NCI-H146 (cell line): ENCODE results near the gene HKDC1.
"Not testable (repeated sequence)": the region's sequence is repeated elsewhere in the genome, so short reads cannot be mapped to it uniquely, and the experiment has no call there.

ENCODE experiments used
- DNase-seq: peaks from one replicate; lab custom pipeline; 2025; lab: John Stamatoyannopoulos, UW

Gene HKDC1

DNA sequence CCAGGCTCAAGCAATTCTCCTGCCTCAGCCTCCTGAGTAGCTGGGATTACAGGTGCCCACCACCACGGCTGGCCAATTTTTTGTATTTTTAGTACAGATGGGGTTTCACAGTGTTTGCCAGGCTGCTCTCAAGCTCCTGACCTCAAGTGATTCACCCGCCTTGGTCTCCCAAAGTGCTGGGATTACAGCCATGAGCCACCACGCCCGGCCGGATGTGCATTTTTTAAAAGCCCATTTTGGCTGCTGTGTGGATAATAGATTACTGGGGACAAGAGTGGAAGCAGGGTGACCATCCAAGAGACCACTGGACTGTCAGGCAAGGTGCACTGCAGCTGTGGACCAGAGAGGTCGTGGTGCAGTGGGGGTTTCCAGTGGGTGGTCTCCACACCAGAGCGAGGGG is 21.4 kb downstream of the HKDC1 start:
- no peak for DNase-seq

DNA sequence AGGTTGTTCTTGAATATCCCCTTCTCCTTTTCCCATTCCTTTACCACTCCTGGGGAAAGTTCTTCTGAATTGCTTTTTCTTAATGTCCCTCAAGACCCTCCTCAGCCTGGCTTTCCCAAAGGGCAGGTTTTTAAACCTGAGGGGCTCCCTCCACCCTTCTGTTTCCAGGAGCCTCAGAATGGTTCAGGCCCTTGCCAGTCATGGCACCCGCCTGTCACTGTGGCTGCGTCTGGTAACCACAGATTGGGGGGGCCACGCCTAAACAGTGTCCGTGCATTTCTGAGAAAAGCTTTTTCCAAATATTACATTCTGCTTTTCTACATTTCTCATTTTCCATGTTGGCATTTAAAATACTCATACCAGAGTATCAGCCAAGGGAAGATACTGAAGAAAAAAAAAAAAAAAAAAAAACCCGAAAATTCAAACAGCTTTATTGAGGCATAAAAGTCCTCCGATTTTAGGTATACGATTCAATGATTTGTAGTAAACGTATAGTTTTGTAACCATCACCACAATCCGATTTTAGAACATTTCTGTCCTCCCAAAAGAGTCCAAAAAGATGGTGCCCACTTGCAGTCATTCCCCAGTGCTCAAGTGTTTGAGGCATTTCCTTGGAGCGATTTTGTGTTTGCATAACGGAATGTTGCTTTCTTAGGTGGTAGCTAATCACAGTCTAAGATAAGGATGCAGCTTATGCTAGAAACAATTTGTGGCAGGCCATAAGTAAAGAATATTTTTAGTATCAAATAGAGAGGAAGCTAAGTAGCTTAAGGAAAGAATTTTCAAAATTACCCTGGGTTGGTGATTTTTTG is 22.1 kb downstream of the HKDC1 start:
- no peak for DNase-seq

DNA sequence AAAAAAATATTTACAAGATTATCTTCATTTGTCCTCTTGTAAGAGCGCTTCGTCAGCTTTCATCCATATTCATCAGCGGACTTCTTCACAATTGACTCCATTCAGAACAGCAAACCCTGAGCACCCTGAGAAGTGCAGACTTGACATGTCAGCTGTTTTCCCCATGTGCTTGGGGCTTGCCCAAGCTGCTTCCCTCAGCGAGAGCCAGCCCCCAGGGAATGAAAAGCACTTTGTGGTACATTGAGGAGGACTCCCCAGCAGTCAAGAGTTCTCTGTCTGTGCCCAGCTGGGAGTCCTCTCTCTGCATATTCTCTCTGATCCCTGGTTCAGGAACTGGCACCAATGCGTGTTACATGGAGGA is 22.7 kb downstream of the HKDC1 start:
- DNase-seq = no peak

DNA sequence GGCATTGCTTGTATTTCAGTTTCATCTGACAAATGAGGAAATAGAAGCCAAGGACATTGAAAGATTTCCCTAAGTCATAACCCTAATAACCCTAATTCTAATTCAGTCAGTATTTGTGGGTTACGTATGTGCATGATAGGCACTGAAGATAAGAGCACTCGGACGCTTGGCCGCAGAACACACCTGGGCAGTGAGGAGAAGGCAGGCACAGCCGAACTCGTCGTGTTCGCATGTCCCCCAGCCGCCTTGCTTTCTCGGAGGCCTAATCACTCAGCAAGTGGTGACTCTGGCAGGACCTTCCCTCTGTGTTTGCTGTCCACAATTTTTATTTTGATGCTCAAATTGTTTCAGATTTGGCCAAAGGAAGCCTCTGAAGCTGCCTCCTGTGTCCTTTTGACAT is 23.7 kb downstream of the HKDC1 start:
- DNase-seq = no peak

DNA sequence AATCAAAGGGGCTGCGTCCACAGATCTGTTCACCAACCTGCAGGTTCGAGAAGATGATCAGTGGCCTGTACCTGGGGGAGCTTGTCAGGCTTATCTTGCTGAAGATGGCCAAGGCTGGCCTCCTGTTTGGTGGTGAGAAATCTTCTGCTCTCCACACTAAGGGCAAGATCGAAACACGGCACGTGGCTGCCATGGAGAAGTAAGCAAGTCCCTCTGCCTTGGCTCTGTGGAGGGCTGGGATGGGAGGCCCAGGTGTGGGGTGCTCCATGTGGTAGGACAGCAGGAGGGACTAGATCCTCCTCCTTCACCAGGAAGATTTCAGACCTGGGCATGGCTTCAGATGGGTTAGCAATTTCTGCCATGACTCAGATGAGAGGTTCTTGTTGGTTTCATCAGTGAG is 25.9 kb downstream of the HKDC1 start:
- no peak for DNase-seq

DNA sequence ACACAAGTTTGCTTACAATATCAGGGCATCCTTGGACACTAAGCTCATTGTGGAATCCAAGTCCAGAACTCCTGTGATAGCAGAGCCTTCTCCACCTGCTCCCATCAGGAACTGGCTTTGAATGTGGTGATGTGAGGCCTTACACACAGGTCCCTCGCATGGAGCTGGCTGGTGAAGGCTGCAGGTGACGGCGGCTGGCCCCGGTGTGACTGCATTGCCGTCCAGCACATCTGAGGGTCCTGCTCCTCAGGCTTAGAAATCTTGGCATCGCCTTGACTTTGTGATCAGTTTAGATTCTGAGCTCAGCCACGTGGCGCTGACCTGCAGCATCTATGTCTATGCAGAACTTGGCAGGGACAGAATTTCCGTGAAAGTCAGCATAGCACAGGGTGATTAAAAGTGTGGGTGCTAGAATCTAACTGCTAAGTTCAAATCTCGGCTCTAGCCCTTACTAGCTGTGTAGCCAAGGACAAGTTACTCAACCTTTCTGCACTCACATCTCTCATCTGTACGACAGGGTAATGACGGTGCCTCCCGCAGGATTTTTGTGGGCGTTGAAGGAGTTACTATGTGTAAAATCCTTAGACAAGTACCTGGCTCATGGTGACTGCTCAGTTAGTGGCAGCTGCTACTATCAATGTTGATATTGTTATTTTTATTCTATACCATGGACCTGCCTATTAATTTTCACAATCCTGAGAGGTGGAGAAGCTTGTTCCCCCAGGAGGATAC is 26.6 kb downstream of the HKDC1 start:
- no peak for DNase-seq

- DNase-seq = no peak
Observed at GRCh38 chr10:69247313-69247710, 27.2 kb downstream of the HKDC1 start.

DNA sequence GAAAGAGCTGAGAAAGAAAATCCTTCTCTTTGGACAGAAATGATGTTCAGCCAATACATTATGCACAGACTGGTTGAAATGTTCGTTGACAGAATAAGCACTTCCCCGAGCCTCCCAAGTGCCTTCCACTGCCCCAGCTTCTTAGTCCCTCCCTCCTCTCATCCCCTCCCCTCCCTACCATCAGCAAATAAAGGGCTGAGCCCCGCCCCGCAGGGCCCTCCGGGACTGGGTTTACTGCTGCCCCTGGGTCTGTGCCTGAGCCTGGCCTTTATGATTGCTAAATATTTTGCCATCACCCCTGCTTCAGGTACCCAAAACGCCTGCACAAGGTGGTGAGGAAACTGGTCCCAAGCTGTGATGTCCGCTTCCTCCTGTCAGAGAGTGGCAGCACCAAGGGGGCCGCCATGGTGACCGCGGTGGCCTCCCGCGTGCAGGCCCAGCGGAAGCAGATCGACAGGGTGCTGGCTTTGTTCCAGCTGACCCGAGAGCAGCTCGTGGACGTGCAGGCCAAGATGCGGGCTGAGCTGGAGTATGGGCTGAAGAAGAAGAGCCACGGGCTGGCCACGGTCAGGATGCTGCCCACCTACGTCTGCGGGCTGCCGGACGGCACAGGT is 28.1 kb downstream of the HKDC1 start:
- DNase-seq = no peak

- no peak for DNase-seq
Observed at GRCh38 chr10:69250041-69250440, 29.9 kb downstream of the HKDC1 start.

DNA sequence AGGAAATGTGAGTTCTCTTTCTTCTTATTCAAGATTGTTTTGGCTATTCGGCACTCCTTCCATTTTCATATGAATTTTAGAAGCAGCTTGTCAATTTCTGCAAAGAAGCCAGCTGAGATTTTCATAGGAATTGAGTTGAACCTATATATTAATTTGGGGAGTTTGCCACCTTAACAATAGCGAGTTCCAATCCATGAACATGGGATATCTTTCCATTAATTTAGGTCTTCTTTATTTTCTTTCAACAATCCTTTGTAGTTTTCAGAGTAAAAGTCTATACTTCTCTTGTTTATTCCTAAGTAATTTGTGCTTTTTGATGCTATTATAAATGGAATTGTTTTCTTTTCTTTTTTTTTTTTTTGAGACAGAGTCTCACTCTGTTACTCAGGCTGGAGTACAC is 31.3 kb downstream of the HKDC1 start:
- DNase-seq = not testable (repeated sequence)

DNA sequence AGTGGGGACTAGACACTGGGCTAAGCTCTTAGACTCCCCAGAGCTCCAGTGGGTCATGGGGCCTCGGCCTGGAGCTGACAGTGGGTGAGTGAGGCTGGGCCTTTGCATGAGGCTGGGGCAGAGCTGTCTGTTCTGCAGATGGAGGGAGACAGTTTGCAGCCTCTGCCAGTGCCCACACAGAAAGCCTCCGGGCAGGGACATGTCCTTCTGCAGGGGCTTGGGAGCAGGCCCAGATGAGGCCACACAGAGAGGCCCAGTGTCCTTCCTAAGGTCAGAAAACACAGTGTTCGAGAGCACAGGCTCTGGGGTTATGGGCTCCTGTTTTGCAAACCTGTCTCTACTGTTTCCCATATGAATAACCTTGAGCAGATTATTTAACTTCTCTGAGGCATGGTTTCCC is 33.0 kb downstream of the HKDC1 start:
- DNase-seq = no peak

- no peak for DNase-seq
Observed at GRCh38 chr10:69254877-69255276, 34.7 kb downstream of the HKDC1 start.

GRCh38 chr10:69259547-69260243 is 39.6 kb downstream of the HKDC1 start:
- DNase-seq = no peak

GRCh38 chr10:69261184-69261583 is 41.1 kb downstream of the HKDC1 start:
- DNase-seq = no peak

DNA sequence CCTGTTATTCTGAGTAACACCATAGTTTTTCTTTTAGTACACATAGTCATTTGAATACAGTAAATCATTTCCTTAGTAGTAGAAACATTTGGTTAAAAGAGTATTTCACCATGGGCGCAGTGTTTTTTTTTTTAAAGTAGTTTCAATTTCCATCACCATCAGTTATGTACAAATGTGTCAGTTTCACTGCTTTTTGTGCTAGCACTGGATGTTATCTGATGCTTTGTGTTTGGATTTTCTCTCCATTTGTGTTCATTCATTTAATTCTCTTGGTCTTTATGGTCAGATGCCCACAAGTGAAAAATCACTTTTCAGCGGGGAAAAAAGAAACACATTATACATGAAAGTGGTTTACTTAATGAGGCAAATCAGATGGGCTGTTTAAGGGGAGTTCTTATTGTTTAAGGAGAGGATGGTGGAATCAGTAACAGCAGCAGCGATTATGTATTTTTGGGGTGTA is 42.2 kb downstream of the HKDC1 start:
- no peak for DNase-seq

- DNase-seq = no peak
Observed at GRCh38 chr10:69265521-69265920, 45.4 kb downstream of the HKDC1 start.

DNA sequence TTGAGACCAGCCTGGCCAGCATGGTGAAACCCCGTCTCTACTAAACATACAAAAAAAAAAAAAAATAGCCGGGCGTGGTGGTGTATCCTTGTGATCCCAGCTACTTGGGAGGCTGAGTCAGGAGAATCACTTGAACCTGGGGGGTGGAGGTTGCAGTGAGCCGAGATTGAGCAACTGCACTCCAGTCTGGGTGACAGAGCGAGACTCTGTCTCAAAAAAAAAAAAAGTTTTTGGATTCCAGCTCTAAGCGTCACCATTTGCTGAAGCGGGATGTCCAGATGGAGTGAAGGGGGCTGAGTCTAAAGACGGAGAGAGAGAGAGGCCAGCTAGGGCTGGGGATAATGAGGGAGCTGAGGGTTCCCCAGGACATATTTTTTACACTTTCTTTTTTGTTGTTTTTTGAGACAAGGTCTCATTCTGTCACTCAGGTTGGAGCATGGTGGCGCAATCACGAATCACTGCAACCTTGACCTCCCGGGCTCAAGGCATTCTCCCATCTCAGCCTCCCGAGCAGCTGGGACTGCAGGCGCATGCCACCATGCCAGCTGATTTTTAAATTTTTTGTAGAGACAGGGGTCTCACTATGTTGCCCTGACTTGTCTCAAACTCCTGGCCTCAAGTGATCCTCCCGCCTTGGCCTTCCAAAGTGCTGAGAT is 48.8 kb downstream of the HKDC1 start:
- no peak for DNase-seq

DNA sequence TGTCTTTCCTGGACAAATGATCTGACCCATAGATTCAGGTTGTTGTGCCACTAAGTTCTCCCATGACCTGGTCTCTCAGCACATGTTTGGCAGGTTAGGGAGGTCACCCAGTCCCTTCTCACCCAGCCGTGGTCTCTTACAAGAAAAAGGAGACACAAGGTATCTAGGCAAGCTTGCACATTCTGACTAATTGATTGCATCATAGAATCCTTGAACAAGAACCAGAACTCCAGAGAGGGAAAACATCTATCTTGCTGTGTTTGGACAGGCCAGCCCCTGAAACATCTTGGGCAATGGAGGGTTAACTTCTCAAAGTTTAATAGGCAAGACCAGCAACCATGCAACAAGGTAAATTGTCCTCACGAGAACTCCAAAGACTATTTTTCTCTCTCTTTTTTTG is 49.6 kb downstream of the HKDC1 start:
- DNase-seq = no peak

DNA sequence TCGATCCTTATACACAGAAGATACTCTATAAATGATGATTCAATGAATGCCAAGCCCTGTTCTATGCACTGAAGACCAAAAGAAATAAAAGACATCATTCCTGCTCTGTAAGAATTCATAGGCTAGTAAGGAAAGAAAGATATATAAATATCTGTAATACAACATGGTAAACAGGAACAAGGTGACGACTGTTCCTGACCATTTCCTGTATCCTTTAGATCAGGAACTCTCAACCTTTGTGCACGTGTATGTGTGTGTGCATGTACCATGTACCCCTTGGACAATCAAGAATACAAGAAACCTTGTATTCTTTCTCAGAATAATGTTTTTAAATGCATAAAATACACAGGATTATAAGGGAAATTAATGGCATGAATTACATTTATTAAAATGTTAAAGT is 50.9 kb downstream of the HKDC1 start:
- DNase-seq = no peak

GRCh38 chr10:69272624-69273023 is 52.5 kb downstream of the HKDC1 start:
- no peak for DNase-seq

GRCh38 chr10:69275444-69275843 is 55.3 kb downstream of the HKDC1 start:
- DNase-seq = no peak

DNA sequence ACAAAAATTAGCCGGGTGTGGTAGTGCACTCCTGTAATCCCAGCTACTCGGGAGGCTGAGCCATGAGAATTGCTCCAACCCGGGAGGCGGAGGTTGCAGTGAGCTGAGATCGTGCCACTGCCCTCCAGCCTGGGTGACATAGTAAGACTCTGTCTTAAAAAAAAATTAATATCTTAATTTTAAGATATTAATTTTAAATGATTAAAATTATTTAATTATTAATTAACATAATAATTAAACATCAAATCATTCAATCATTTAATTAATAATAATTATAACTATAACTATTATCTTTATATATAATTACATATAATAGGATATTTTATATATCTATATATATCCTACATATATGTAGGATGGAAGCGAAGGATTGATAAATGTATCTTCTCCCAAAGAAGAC is 56.4 kb downstream of the HKDC1 start:
- no peak for DNase-seq
